ENCODE results near the gene ADARB1. TPM values are rescaled to one million over a fixed set of nuclear protein-coding genes. Genes with fewer than 3 reads are reported as not detected.

The ADARB1 gene
- total RNA-seq, 4 donors from 2014 or later, result 107 to 231 (median 201) TPM

DNA sequence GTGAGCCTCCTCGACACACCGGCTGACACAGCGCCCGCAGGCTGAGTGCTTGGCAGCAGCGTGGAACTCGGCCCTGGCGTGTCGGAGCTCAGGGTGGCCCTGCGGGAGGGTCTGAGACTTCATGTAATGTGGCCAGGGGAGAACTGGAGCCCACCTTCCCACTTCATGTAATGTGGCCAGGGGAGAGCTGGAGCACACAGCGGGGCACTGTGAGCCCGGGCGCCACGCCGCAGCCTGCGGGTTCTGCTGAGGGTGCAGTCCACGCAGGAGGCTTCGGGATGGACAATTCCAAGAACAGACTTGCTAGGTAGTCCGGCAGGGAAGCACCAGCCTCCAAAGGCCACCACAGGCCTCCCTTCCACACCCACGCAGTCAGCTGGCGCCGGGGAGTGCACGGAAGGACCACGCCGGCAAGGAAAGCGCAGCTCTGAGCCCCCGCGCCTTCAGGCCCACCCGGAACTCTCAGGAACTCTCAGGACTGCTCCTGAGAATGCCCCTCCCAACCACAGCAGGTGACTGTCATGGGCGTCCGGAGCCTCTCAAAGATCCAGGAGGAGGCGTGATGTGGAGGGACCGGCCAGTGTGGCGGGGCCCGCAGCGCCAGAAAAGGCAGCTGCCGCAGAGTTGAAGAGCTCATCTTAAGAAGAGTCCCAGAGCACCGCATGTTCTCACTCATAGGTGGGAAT lies 19.3 kb upstream of the ADARB1 start:
- H3K4me1 ChIP-seq, result peaks cover 4 to 29% (median 20%) of the 10 kb centered on the region in 4 donors

DNA sequence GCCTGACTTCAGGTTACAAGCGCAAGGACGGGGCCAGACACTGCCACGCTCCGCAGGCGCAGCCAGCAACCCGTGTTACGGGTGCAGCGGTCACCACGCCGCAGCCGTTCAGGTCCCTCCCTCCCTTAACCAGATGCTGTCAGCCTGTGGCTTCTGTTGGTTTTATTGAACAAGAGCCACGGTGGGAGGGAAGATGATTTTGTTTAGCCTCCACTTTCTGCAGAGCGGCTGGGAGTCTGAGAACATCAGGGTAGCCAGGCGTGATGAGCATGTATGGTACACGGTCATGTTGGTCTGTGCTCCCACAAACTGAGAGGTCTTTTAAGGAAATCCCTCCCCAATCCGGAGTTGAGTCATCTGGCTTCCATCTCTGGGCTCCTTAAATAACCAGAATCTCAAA lies 18.5 kb upstream of the ADARB1 start:
- DNase-seq (ENCODE audit: extremely low spot score), result no peak
- Histone ChIP-seq H3K4me3 (no peak overlapping the region), H3K9me3 (no peaks in the 10 kb centered on the region), H3K27ac (replicated peaks in 1 of 4) (peak overlapping the region in 2 of 4 donors; percentile 22 to 29), H3K4me1 (peaks cover 4 to 24% (median 15%) of the 10 kb centered on the region in 4 donors), H3K27me3 (no peaks in the 10 kb centered on the region), H3K36me3 (no peaks in the 10 kb centered on the region)
- TF ChIP-seq, protein P1, sequence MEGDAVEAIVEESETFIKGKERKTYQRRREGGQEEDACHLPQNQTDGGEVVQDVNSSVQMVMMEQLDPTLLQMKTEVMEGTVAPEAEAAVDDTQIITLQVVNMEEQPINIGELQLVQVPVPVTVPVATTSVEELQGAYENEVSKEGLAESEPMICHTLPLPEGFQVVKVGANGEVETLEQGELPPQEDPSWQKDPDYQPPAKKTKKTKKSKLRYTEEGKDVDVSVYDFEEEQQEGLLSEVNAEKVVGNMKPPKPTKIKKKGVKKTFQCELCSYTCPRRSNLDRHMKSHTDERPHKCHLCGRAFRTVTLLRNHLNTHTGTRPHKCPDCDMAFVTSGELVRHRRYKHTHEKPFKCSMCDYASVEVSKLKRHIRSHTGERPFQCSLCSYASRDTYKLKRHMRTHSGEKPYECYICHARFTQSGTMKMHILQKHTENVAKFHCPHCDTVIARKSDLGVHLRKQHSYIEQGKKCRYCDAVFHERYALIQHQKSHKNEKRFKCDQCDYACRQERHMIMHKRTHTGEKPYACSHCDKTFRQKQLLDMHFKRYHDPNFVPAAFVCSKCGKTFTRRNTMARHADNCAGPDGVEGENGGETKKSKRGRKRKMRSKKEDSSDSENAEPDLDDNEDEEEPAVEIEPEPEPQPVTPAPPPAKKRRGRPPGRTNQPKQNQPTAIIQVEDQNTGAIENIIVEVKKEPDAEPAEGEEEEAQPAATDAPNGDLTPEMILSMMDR (IDR thresholded peaks at IDR 0.05), result no peak
- TF ChIP-seq POLR2A (IDR thresholded peaks at IDR 0.05; ENCODE audit: low read depth) (no peak), POLR2AphosphoS5 (IDR thresholded peaks at IDR 0.05) (no peak), EP300 (IDR thresholded peaks at IDR 0.05) (no peak)
- intact Hi-C loops (cut with DNase I), result no loop called here
- WGBS, result 74% methylated on average over 16 of the region's 16 CpGs

More for the DNA sequence above, 19.3 kb upstream of the ADARB1 start:
- TF ChIP-seq POLR2A (IDR thresholded peaks at IDR 0.05; ENCODE audit: low read depth) (no peak), EP300 (IDR thresholded peaks at IDR 0.05) (no peak), POLR2AphosphoS5 (IDR thresholded peaks at IDR 0.05) (no peak)
- TF ChIP-seq, protein P1 (IDR thresholded peaks at IDR 0.05), result no peak
- no peaks in the 10 kb centered on the region for H3K27me3 ChIP-seq
- no peak overlapping the region for H3K27ac ChIP-seq (replicated peaks in 1 of 4)
- H3K9me3 ChIP-seq, result no peaks in the 10 kb centered on the region
- no peak for DNase-seq (ENCODE audit: extremely low spot score)
- intact Hi-C loops (cut with DNase I), result no loop called here
- no peaks in the 10 kb centered on the region for H3K36me3 ChIP-seq
- no peak overlapping the region for H3K4me3 ChIP-seq
- 95% methylated on average over 27 of the region's 37 CpGs for WGBS

GRCh38 chr21:45056296-45056904 lies 18.0 kb upstream of the ADARB1 start:
- H3K4me1 ChIP-seq, result peaks cover 4 to 19% (median 10%) of the 10 kb centered on the region in 4 donors
- H3K36me3 ChIP-seq, result no peaks in the 10 kb centered on the region
- peak overlapping the region in 2 of 4 donors; percentile 22 to 29 for H3K27ac ChIP-seq (replicated peaks in 1 of 4)
- H3K27me3 ChIP-seq, result no peaks in the 10 kb centered on the region
- WGBS, result 78% methylated on average over 22 of the region's 22 CpGs
- peak overlapping the region in 1 of 4 donors; percentile 6 for H3K4me3 ChIP-seq
- intact Hi-C loops (cut with DNase I), result no loop called here
- no peaks in the 10 kb centered on the region for H3K9me3 ChIP-seq
- TF ChIP-seq POLR2A (IDR thresholded peaks at IDR 0.05; ENCODE audit: low read depth) (no peak), POLR2AphosphoS5 (IDR thresholded peaks at IDR 0.05) (no peak), EP300 (IDR thresholded peaks at IDR 0.05) (no peak)
- TF ChIP-seq, protein P1 (IDR thresholded peaks at IDR 0.05), result no peak
- DNase-seq (ENCODE audit: extremely low spot score), result no peak

GRCh38 chr21:45056917-45057560 lies 17.3 kb upstream of the ADARB1 start:
- Histone ChIP-seq H3K27me3 (no peaks in the 10 kb centered on the region), H3K9me3 (no peaks in the 10 kb centered on the region), H3K27ac (replicated peaks in 1 of 4) (no peak overlapping the region), H3K4me1 (peaks cover 0 to 13% (median 6%) of the 10 kb centered on the region in 4 donors), H3K36me3 (no peaks in the 10 kb centered on the region), H3K4me3 (no peak overlapping the region)
- TF ChIP-seq POLR2A (IDR thresholded peaks at IDR 0.05; ENCODE audit: low read depth) (no peak), EP300 (IDR thresholded peaks at IDR 0.05) (no peak), POLR2AphosphoS5 (IDR thresholded peaks at IDR 0.05) (no peak)
- TF ChIP-seq, protein P1 (IDR thresholded peaks at IDR 0.05), result no peak
- 85% methylated on average over 11 of the region's 12 CpGs for WGBS
- DNase-seq (ENCODE audit: extremely low spot score), result no peak
- intact Hi-C loops (cut with DNase I), result no loop called here
